OCI-M1 (cell line): Measurements from ENCODE around the gene RAD9A.

ENCODE experiments used
- DNase-seq: peaks from one replicate; lab custom pipeline; 2025; lab: John Stamatoyannopoulos, UW

RAD9A gene

DNA sequence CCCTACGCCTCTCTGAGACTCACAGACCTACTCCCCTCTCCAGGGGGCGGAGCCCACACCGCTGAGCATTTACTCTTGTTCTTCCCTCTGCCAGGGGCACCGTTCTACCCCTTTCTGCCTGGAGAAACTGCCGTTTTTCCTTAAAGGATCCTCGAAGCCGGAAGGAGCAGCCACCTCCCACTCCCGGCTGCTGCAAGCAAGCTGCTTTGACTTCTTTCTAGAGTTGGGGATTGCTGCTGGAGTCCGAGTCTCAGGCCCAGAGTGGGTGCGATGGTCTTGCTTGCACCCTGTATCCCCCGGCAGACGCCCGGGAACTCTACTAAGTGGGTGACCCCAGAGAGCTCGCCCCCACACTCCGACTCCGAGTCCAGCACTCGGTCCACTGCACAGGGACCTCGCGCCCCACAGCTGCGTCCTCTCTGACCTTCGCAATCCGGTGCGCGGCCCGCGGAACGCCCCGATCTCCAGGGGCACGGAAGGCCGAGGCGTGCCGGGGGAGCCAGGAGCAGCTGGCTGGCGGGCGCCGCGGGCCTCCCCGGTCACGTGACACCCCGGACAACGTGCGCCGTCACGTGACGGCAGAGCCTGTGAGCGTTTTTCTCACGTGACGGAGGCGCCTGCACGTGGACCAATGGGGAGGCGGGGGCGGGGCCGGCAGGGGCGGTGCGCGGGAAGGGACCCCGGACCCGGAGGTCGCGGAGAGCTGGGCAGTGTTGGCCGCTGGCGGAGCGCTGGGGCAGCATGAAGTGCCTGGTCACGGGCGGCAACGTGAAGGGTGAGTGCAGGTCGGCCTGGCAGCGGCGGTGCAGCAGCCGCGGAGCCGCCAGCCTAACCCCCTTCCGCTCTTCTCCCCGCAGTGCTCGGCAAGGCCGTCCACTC is at the start of gene RAD9A:
Gene RAD9A (plus strand): TSS at position 683 of the 879 bp plus-strand sequence. CDS start 59 bp downstream, at position 742.
- peak; percentile 96 for DNase-seq

DNA sequence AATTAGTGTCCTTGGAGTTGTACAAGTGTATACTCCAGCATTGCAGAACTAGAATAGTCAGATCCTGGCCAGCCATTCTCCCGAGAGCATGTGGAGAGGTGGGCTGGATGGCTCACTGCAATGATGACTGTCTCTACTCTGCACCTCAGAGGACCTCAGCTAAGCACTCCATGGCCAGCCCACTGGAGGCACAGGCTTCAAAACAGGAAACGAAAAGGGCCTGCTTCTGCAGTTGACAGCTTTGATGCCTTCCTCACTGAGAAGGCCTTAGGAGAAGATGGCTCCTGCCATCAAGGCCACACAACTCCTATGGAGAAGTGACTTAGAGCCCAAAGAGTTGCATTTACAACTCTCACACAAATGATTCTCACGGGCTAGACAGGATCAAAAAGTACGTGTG is 47.5 kb upstream of the RAD9A start:
- no peak for DNase-seq

DNA sequence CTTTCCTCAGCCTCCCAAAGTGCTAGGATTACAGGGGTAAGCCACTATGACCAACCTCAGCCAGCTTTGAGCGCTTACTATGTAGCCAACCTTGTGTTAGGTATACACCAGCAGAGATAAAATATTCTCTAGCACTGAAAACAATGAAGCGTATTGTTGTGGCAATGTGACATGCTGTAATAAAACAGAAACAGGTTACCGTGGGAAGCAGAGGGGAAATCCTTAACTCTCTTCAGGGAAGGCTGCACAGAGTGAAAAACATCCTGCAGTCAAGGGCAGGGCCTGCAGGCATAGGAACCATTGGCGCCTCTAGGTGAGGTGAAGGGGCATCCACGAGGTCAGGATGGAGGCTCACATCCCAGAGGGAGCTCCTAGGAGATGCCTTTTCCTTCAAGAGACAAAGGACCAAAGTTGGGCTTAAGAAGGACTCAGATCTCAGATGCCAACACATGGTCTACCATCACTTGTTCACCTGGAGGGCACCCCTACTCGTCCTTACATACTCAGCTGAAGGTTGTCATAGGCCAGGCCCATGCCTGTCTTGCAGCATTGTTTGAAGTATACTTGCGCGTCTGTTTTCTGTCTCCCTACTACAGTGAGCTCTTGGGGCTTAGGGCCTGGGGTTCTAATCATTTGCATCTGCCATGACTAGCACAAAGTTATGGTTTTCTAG is 46.4 kb upstream of the RAD9A start:
- DNase-seq = no peak

DNA sequence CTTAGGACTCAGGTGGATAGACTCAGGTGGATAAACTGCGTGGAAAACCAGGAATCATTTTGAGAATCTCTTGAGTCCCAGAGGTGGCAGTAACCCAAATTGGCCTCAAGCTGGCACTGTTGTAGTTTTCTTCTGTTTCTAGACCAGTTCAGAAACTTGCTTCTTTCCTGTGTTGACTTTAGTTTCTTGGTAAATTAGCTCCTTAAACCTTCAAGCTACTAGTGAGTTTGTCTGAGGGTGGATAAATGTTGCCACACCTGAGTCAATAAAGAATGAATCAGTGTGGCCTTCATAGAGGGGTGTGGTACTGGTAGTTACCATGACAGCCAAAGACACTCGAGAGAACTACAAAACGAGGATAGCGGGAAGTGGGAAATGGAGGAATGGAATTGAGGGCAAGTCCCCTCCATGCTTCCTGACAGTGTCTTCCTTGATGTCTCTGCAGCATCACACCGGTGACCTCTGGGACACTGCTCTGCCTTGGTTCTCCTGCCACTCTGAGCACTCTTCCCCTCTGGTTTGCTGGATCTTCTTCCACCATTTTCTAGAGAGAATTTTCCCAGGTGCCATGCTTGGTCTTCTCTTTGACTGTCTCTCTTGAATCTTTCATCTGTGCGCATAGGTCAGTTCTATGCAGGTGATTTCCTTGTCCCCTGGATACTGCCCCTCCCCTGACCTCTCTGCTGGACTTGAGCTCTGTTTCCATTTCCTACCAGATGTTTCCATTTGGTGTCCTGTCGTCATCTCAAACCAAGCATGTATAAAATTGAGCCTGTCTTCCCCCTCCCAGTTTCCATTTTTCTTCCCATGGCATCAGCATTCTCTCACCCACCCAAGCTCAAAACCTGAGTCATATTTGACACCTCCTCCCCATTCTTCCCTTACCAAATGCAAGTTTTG is 45.6 kb upstream of the RAD9A start:
- peak; percentile 52 for DNase-seq

DNA sequence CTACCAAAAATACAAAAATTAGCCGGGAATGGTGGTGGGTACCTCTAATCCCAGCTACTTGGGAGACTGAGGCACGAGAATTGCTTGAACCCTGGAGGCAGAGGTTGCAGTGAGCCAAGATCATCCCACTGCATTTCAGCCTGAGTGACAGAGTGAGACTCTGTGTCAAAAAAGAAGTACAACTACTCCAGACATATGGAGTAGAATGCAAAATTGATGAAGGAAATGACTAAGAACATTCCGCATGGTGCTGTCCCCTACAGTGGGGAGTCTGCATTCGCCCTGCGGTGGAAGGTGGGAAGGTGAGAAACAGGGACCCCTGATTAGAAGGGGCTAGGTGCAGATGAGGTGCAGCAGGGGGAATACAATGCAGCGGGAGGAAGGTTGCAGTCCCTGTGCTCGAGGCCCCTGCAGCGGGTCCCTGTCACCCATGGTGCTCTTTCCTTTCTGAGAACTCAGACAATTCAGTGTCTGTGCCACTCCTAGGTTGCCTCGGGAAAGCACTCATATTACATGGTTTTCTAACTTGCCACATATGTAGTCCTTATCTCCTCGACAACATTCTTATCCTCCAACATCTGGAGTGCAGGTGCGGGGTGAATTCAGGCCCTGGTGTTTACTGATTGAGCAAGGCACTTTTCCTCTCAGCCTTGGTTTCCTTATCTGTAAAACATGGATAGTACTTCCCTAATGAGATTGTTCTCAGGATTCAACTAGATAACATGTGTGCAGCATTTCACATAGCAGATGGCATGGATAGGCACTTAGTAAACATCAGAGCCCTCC is 43.6 kb upstream of the RAD9A start:
- peak; percentile 73 for DNase-seq

DNA sequence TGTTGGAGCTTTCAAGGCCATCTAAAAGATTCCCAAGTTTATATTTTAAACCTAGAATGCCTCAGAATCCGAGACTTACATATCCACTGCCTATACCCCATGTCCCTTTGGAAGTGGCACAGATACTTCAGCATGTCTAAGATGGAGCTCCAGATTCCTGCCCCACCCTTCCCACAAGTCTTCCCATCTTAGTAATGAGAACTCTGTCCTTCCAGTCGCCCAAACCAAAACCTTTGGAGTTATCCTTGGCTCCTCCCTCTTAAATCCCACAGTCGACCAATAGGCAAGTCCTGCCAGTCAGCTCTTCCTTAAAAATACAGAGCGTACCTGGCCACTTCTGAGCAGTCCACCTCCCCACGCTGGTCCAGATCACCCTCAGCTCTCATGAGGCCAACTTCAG is 42.8 kb upstream of the RAD9A start:
- DNase-seq = no peak

DNA sequence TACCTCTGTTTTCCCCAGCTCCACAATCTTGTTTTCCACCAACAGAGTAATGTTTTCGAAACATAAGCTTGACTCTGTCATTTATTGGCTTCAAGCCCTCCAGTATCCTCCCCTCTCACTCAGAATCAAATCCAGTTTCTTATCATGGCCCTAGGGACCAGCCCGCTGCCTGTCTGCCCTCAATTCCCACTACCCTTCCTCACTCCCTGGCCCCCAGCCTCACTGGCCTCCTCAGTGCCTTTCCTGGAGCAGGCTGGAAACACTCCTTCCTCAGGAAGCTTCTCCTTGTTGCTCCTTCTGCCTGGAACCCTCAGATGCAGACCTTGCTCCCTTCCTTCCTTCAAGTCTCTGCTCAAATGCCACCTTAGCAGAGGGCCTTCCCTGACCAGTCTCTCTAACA is 42.3 kb upstream of the RAD9A start:
- DNase-seq = no peak

DNA sequence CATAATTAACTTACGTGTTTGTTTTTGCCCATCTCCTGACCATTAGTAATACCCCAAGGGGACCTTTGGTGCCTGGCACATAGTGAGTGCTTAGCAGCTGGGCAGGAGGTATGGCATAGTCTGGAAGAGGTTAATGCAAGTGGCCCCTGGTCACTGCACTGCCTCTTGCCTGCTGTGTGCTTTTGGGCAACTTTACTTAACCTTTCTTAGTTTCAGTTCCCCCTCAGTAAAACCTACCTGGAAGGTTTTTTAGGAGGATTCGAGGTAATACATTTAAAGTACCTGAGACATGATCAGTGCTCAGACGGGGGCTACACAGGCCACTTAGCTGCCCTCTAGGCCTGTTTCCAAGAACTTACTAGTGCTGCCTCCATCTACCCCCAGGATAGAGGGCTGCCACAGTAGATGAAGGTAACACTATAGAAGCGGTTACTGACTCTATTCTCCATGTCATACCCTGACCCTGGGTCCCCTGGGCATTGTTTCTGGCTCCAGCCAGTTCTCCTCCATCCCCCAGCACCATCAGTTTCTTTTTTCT is 41.8 kb upstream of the RAD9A start:
- no peak for DNase-seq

DNA sequence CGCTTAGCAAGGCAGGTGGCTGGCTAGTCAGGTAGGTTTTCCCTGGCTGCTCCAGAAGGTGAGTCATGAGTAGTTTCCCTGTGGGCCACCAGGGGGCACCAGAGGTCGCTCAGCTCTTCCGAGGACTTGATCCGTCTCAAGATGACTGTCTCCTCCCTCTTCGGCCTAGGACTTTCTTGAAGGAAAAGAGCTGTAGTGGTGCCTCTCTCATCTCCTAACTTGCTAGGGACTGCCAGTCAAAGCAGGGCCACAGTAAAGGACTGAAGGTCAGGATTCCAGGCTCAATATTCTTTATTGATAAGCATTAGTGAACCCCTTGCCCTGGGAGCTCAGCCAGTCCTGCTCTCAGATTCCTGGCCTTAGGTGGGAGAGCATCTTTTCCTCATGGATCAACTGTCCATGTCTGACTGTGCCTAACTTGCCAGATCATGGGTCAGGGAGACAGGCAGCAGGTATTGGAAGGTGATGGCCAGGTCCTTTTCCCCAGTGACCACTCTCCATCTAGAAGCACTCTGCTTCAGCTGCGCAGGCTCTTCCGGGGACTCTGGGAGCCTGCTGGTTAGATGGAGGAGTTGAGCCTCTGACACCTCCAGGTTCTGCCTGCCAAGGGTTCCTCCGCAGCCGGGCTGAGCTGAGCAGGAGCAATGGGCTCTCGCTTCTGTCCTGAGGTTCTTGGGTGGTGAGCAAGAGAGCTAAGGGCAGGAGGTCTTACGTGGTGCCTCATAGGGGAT is 40.3 kb upstream of the RAD9A start:
- DNase-seq = peak; percentile 81

DNA sequence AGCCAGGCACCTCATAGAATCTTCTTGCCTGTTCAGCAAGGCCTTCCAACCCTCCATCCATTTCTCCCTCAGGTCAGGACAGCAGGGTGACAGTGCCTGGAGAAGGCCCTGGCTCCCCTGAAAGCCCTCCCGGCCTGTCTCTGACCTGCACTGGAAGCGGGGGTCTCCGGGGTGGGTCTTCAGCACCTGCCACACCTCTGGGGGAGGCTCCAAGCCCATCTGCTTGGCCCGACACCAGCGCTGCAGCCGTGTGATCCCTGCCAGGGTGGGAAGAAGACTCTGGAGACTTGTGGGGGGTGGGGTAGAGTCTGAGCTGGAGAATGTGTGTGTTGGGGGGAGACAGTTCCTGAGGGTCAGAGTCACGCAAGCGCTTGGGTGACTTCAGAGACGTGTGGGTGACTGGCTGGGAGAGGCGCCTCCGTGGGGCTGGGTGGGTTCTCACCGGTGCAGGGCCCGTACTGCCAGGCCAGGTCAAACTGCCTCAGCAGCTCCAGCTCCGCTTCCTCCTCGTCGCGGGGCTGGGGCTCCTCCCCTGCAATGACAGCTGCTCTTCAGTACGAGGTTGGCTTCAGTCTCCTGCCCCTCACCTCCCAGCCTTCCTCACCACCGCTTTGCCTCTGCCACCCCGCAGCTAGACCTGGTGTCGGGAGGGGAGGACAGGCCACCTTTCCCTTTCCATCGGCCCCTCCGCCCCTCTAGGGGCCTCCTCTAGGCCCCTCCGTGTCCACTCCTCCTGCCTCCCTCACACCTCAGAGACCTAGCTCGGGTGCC is 39.1 kb upstream of the RAD9A start:
- peak; percentile 76 for DNase-seq

DNA sequence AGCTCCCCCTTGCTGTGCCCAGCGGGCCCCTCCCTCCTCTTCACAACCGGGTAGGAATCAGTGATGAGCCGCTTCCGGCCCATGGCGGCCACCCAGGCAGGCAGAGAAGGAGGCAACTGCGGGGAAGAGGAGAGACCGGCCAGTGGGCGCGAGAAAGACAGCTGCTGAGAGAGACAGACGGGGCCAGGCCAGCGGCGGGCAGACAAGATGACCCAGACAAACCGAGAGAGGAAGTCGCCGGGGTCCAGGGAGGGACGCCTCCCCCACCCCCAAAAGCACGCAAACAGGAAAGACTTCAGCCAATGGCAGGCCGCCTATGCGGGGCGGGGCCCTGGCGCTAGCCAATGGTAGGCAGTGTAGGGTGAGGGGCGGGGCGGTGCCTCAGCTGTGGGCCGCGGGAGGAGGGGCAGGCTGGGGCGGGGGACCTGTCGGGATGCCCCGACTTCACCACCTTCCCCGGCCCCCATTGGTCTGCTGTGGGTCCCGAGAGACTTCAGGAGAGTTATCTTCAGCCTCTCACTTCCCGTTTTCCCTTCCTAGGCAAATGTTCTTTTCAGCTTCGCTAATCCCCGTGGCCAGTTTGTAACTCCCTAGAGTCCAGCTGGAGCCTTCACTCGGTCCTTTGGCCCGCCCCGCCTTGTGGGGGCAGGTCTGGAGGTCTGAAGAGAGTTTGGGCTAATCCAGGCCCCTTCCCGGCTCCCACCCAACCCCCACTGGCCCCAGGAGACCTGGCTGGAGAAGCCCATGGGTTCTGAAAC is 38.3 kb upstream of the RAD9A start, which contains the start of gene POLD4:
Gene POLD4 (minus strand): TSS at position 230 of the 758 bp plus-strand sequence. CDS start 147 bp downstream, at position 83.
- DNase-seq = peak; percentile 98

DNA sequence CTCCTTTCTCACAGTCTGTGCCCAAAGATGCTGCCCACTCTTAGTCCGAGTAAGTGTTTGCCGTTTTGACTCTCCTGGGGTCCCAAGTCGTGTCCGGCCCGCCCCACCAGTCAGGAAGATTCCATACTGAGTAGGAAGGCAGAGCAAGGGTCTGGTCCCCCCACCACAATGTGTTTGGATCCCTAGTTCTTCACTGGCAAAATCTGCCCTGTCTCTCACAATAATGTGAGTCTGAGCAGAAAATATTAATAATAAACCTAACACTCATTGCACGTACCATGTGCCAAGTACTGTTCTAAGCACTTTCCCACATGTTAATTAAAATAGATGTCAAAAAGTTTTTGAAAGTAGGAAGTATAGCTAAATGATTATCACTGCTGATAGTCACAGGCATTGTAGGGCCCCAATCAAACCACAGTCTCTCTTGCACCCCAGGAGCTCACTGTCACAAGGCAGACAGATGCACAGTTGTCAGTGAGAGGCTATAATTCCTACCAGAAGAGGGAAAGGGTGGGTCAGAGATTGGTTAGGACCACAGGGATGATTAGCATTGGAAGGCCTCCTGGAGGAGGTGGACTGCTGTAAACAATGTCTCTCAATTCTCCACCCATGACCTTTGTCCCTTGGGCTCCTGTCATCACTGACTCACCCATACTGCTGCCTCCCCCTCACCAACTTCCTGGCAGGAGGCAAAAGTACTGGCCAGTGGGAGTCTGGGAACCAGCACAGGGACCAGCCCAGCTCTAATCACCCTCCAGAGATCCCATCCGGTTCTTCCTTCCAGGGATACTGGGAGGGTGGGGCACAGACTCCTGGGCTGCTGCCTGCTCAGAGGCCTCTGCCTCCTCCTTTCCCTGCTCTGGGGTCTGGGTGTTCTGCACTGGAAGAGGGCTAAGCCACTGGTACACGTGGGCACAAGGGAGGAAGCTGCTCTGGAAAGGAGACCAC is 37.4 kb upstream of the RAD9A start:
- DNase-seq = peak; percentile 69

DNA sequence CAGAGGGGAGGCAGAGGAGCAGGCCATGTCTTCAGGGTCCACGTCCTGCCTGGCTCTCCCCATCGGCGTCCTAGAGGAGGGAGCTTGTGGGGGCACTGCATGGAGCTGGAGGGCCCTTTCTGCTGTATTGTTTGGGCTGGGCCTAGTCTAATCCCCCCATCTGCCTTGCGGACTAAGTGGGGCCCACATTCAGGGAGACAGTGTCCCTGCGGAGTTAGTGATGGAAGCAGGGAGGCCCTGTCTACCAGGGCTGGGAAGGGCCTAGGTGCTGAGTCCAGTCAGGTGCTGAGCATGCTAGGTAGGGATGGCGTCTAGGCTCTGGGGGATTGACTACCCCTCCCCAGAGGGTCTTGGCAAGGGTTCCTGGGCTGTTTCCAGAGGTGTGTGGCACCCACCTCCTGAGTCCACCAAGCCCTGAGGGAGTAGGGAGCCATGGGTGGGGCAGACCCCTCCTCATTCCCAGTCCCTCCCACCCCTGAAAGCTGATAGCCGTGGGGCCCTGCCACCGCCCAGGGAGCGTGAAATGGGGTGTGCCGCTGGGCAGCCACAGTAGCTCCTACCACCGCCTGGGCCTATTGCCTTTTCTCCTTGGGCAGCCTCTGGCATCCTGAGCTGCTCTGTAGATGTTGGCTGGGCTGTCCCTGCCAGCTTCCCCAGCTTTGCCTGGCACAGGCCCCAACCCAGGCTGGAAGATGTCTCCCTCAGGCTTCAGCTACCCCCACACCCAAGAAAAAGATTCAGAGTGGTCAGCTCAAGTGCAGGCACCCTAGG is 36.6 kb upstream of the RAD9A start:
- DNase-seq = no peak

DNA sequence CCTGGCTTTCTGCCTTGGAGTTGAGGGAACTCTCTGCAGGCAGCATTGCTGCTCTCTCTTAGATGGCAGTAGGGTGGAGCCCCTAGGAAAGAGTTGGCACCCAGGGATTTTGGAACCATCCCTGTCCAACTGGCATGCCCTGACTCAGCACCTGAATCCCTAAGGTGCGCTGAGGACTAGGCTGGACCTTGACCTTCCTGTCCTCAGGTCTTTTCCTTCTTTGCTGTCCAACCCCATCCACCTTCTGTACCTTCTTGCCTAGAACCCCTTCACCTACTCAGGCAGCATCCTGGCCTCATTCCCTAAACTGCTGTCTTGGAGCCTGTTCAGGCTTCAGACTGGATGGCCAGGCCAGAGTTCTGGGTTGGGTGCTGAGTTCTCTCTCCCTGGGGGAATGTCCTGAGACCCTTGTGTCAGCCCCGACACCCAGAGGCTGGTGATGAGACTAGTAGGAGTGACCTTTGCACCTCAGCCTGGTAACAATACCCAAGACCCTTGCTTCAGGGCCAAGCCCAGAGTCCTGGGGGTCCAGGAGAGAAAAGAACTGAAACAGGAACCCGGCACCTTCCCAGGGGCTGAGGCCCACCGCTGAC is 35.9 kb upstream of the RAD9A start:
- no peak for DNase-seq

DNA sequence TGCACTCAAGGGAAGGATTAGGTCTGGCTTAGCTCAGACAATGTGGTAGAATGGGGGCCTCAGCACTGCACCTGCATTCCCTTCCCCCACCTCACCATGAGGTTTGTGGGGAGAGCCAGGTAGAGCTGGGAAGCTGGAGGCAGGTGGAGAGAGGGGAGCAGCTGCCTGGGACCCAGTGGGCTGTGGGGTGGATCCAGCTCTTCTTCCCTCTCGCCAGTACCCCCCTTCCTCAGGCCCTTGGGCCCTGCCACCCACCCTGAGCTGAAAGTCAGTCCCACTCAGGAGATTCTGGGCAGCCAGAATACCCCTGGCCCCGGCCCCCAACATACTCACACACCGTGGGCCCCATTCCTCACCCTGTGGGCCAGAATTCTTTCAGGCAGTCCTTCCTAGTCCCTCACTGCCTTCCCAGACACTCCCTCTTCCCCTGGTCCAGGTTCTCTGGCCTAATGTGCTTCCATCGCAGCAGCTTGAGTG is 35.4 kb upstream of the RAD9A start:
- no peak for DNase-seq

DNA sequence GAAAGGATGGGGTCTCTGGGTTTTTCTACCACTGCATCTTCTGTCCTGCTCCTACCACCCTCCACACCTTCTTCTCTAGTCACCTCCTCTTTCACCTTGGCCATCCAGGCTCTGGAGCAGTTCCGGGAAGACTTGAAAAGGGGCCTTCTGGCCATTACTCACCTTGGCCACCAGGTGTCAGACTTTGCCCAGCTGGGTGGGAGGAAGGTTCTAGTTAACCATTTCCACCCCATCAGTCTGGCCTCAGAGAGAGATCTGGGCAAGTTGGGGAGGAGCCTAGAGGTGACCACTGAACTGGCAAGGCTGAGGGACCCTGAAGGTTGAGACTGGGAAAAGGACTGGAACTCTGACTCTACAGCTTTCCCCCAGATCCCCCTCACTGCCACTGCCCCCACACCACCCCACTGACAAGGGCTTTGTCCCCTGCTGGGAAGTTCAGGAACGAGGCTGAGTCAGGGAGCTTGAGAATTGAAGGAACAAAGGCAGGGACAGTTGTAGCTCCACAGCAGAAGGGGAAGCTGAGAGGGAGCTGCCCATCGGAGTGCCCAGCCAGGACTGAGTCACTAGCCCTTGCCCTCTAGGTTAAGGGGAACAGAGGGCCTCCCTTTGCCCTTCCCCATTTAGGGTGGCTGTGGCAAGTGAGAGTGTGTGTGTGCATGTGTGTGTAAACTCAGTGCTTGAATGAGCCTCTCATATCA is 34.8 kb upstream of the RAD9A start:
- DNase-seq = peak; percentile 87
